Erythroblast (primary cell): ENCODE data around the gene ARSI.

Source experiments
- GATA1 ChIP-seq: IDR thresholded peaks from 2 replicates; pipeline ENCODE4 v1.6.1; 2011; ENCODE audit warnings: low read depth, mild to moderate bottlenecking, control low read depth, low read length, moderate library complexity
- POLR2A ChIP-seq: IDR thresholded peaks from 2 replicates; pipeline ENCODE4 v1.6.1; 2011; ENCODE audit warnings: mild to moderate bottlenecking, low read length

- TF ChIP-seq POLR2A (no peak), GATA1 (no peak)
These were observed 39.3 kb downstream of the ARSI start for GRCh38 chr5:150263375-150263775.
